Lung microvascular endothelial cell (primary cell): ENCODE data around the gene ARFGAP2. TPM values are rescaled to one million over a fixed set of nuclear protein-coding genes. Genes with fewer than 3 reads are reported as not detected.
A peak's percentile ranks its signal among the peaks of the same experiment; 100 is the strongest.
"Not testable (repeated sequence)": the region's sequence is repeated elsewhere in the genome, so short reads cannot be mapped to it uniquely, and the experiment has no call there.

ENCODE experiments used
- DNase-seq, 2 donors: peaks; one replicate each; pipeline versions ENCODE4 v3.0.0 to v3.0.0-alpha.2; 2010; ENCODE audit warnings: low read depth in 2 of 2
- total RNA-seq: library from RNA; depleted of rRNA; stranded (reverse); fragments of >200 nt; gene quantifications from 2 replicates; pipeline ENCODE4 v1.2.1, GENCODE V29; 2014

The ARFGAP2 gene
- total RNA-seq, result 57.5 and 69.8 TPM in 2 replicates

- DNase-seq, result peak; percentile 98 to 99
Observed at GRCh38 chr11:47176328-47177228, at the start of gene ARFGAP2. TSS of gene ARFGAP2 (minus strand) at chr11:47176879. CDS start at chr11:47176853, 26 bp downstream.

GRCh38 chr11:47225552-47226400 is 49.1 kb upstream of the ARFGAP2 start:
- no peak for DNase-seq

GRCh38 chr11:47222696-47223095 is 46.0 kb upstream of the ARFGAP2 start:
- no peak for DNase-seq

GRCh38 chr11:47220401-47220821 is 43.7 kb upstream of the ARFGAP2 start:
- DNase-seq, result peak; percentile 74 to 90

- peak; percentile 80 to 87 for DNase-seq
Observed at GRCh38 chr11:47216121-47216798, 39.6 kb upstream of the ARFGAP2 start.

GRCh38 chr11:47215366-47215910 is 38.8 kb upstream of the ARFGAP2 start:
- peak; percentile 29 to 38 for DNase-seq

- peak; percentile 76 to 77 for DNase-seq
Observed at GRCh38 chr11:47213950-47214565, 37.4 kb upstream of the ARFGAP2 start.

GRCh38 chr11:47212938-47213337 is 36.3 kb upstream of the ARFGAP2 start:
- no peak for DNase-seq

- no peak for DNase-seq
Observed at GRCh38 chr11:47208628-47209027, 31.9 kb upstream of the ARFGAP2 start.

- not testable (repeated sequence) for DNase-seq
Observed at GRCh38 chr11:47208008-47208552, 31.4 kb upstream of the ARFGAP2 start.

GRCh38 chr11:47207459-47207858 is 30.8 kb upstream of the ARFGAP2 start:
- DNase-seq, result no peak

GRCh38 chr11:47206577-47206976 is 29.9 kb upstream of the ARFGAP2 start:
- DNase-seq, result not testable (repeated sequence)

GRCh38 chr11:47204637-47204989 is 27.9 kb upstream of the ARFGAP2 start:
- DNase-seq, result no peak

GRCh38 chr11:47202576-47202975 is 25.9 kb upstream of the ARFGAP2 start:
- DNase-seq, result no peak

- no peak for DNase-seq
Observed at GRCh38 chr11:47201015-47201414, 24.3 kb upstream of the ARFGAP2 start.

- DNase-seq, result not testable (repeated sequence)
Observed at GRCh38 chr11:47198161-47198560, 21.5 kb upstream of the ARFGAP2 start.

- DNase-seq, result no peak
Observed at GRCh38 chr11:47192111-47192510, 15.4 kb upstream of the ARFGAP2 start.

- DNase-seq, result not testable (repeated sequence)
Observed at GRCh38 chr11:47191137-47191536, 14.5 kb upstream of the ARFGAP2 start.

- DNase-seq, result peak in 1 of 2 donors; percentile 29
Observed at GRCh38 chr11:47189100-47189834, 12.6 kb upstream of the ARFGAP2 start.

GRCh38 chr11:47188259-47188658 is 11.6 kb upstream of the ARFGAP2 start:
- DNase-seq, result no peak
